DOHH2 (cell line): ENCODE results near the gene PVALEF.

ENCODE experiments used
- CTCF ChIP-seq: fragments of 200-600 bp; sonication (generic); IDR thresholded peaks from one replicate; pipeline ENCODE4 v1.5.1; 2014; ENCODE audit warnings: antibody characterized with exemption, mild to moderate bottlenecking, low read depth, low read length; ENCODE audit not compliant: poor library complexity, severe bottlenecking
- EZH2phosphoT487 ChIP-seq: fragments of 200-600 bp; sonication (generic); IDR thresholded peaks from 2 replicates; pipeline ENCODE4 v1.6.1; 2017; ENCODE audit warnings: borderline replicate concordance, mild to moderate bottlenecking, antibody characterized with exemption, low read length, moderate library complexity, mixed read lengths

DNA sequence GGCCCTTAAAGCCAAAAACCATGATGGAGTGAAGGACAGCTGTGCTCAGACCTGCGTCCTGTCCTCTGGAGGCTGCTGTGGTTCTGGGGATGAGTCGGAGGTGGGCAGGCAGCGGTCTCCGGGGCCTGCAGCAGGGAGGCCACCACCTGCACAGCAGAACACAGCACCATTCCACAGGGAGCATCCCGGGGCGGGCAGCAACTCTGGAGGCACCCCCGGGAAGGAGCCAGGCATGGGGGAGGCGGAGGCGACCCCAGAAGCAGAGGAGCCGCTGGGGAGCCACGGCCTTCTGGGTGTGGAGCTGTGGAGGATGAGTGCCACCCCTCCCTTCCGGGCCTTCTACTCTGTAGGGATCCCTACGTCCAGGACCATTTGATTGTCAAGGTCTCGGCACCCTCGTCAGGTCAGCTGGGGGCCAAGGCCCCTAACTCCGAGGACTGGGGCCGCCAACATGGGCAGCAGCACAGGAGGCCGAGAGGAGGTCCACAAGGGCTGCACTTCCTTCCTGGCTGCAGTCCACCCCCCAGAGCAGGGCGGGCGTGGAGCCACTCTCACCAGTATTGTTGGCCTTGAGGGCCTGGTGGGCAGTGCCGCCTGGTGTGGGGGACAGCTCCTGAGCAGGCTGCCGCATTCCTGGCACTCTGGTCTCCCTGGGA lies 33.6 kb downstream of the PVALEF start:
- TF ChIP-seq CTCF (no peak), EZH2phosphoT487 (no peak)
